Measurements from ENCODE around the gene CCDC169.
"Not testable (repeated sequence)": the region's sequence is repeated elsewhere in the genome, so short reads cannot be mapped to it uniquely, and the experiment has no call there.

CCDC169 gene

GRCh38 chr13:36342715-36343114 is 45.1 kb upstream of the CCDC169 start:
- TF ChIP-seq CTCF (conservative IDR thresholded peaks at IDR 0.05): no peak

GRCh38 chr13:36341718-36342117 is 44.1 kb upstream of the CCDC169 start:
- no peak for TF ChIP-seq CTCF (conservative IDR thresholded peaks at IDR 0.05)
- no peak overlapping the region for H3K27ac ChIP-seq

More at GRCh38 chr13:36342715-36343114, 45.1 kb upstream of the CCDC169 start:
- H3K27ac ChIP-seq: no peak overlapping the region

GRCh38 chr13:36339600-36340155 is 42.1 kb upstream of the CCDC169 start:
- no peak for TF ChIP-seq CTCF (conservative IDR thresholded peaks at IDR 0.05)
- H3K27ac ChIP-seq: no peak overlapping the region

GRCh38 chr13:36337938-36338641 is 40.5 kb upstream of the CCDC169 start:
- TF ChIP-seq CTCF (conservative IDR thresholded peaks at IDR 0.05): no peak
- H3K27ac ChIP-seq: no peak overlapping the region

- no peak overlapping the region for H3K27ac ChIP-seq
Observed at GRCh38 chr13:36332986-36333385, 35.4 kb upstream of the CCDC169 start.

GRCh38 chr13:36332255-36332654 is 34.6 kb upstream of the CCDC169 start:
- not testable (repeated sequence) for H3K27ac ChIP-seq

More at GRCh38 chr13:36332986-36333385, 35.4 kb upstream of the CCDC169 start:
- TF ChIP-seq CTCF (conservative IDR thresholded peaks at IDR 0.05): no peak

- no peak overlapping the region for H3K27ac ChIP-seq
- TF ChIP-seq CTCF (conservative IDR thresholded peaks at IDR 0.05): no peak
Observed at GRCh38 chr13:36331280-36331679, 33.7 kb upstream of the CCDC169 start.

- H3K27ac ChIP-seq: no peak overlapping the region
- no peak for TF ChIP-seq CTCF (conservative IDR thresholded peaks at IDR 0.05)
Observed at GRCh38 chr13:36329361-36329760, 31.7 kb upstream of the CCDC169 start.

Data from VCaP (cell line).